Measurements from ENCODE around the gene MYO10. TPM values are rescaled to one million over a fixed set of nuclear protein-coding genes. Genes with fewer than 3 reads are reported as not detected.
"Not testable (repeated sequence)": the region's sequence is repeated elsewhere in the genome, so short reads cannot be mapped to it uniquely, and the experiment has no call there.

MYO10 gene
- total RNA-seq, 3 donors from 2014 or later, result 0.18 to 0.54 (median 0.40) TPM

DNA sequence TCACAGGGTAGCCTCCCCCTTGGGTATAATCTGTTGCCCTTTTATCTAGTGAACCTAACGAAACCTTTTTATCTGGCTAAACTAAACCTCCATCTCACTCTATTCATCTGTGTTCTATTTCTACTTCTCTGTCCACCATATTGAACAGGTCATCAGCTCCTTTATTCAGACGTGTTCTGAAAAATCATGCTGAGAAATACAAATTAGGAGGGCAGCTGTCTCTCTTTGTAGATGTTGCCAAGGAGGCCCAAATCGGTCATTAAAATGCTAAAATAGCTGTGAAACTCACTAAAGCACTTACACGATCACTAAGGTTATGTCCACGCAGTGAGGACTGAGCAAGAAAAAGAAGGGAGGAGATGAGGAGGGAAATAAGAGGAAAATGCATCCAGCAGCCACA is 203.7 kb downstream of the MYO10 start:
- peaks cover 6% of the 10 kb centered on the region for H3K27me3 Mint-ChIP-seq (ENCODE audit: low read depth)
- H3K9me3 Mint-ChIP-seq, result no peaks in the 10 kb centered on the region
- H3K36me3 Mint-ChIP-seq (ENCODE audit: insufficient read depth), result no peaks in the 10 kb centered on the region
- ATAC-seq (no peak), DNase-seq (no peak)
- H3K4me3 Mint-ChIP-seq, result no peak overlapping the region
- no peaks in the 10 kb centered on the region for H3K4me1 Mint-ChIP-seq (ENCODE audit: low read depth)

DNA sequence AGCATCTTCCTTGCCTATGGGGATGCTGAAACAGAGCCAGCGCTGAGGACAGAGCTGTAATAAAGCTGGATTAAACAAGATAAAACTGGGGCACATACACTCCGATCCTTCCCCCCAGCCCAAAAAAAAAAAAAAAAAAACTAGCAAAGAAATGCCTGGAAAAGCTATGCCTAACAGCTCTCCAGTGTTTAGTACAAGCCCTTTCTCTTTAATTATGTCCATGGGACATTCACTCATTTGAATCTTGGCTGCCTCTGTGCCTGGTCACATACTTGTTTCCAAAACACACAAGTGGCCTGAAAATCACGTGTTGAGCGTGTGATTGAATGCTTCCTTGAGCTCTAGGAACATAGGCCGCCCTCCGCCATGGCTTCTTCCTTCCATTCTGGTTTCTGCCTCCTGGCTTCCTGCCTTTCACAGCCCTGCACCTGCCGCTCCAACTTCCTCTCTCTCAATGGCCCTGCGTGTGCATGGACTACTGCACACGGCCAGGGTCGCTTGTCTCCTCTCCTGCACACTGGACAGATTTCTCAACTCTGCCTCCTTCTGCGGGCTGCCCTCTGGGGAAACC is 208.2 kb downstream of the MYO10 start:
- Mint-ChIP-seq H3K27me3 (ENCODE audit: low read depth) (no peaks in the 10 kb centered on the region), H3K4me1 (ENCODE audit: low read depth) (peaks cover 10% of the 10 kb centered on the region), H3K9me3 (peaks cover 5% of the 10 kb centered on the region), H3K36me3 (ENCODE audit: insufficient read depth) (no peaks in the 10 kb centered on the region), H3K4me3 (no peak overlapping the region)
- DNase-seq (no peak), ATAC-seq (no peak)

DNA sequence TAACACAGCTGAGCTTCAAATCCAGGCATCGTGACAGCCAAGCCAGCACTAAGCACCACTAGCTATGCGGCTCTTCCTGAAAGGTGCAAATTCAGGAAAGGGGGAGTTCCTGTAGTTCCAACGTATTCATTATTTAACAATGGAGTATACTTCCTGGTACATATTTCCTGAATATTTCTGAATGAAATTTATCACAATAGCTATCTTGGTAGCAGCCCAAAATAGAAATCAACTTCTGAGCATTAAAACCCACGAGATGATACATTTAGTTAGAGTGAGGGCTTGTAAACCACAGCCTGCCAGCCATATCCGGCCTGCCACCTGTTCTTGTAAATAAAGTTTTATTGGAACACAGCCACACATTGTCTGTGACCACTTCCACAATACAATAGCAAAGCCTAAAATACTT is 209.5 kb downstream of the MYO10 start:
- ATAC-seq (no peak), DNase-seq (no peak)
- peaks cover 10% of the 10 kb centered on the region for H3K4me1 Mint-ChIP-seq (ENCODE audit: low read depth)
- H3K4me3 Mint-ChIP-seq, result no peak overlapping the region
- no peaks in the 10 kb centered on the region for H3K27me3 Mint-ChIP-seq (ENCODE audit: low read depth)
- H3K9me3 Mint-ChIP-seq, result peaks cover 5% of the 10 kb centered on the region
- no peaks in the 10 kb centered on the region for H3K36me3 Mint-ChIP-seq (ENCODE audit: insufficient read depth)

DNA sequence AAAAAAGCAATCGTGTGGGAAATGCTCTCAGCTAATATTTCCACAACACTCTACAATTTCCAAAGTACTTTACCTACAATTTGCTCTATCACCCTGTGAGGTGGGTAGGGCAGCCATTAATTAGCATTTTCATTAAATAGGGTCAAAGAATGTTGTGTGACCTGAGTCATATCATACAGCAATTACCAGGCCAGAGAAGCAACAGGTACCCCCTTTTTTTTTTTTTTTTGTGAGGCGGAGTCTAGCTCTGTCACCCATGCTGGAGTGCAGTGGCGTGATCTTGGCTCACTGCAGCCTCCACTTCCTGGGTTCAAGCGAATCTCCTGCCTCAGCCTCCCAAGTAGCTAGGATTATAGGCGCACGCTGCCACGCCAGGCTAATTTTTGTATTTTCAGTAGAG is 210.5 kb downstream of the MYO10 start:
- Mint-ChIP-seq H3K9me3 (peaks cover 5% of the 10 kb centered on the region), H3K4me3 (no peak overlapping the region), H3K4me1 (ENCODE audit: low read depth) (peaks cover 10% of the 10 kb centered on the region), H3K36me3 (ENCODE audit: insufficient read depth) (no peaks in the 10 kb centered on the region), H3K27me3 (ENCODE audit: low read depth) (no peaks in the 10 kb centered on the region)
- no peak for ATAC-seq
- DNase-seq, result no peak

DNA sequence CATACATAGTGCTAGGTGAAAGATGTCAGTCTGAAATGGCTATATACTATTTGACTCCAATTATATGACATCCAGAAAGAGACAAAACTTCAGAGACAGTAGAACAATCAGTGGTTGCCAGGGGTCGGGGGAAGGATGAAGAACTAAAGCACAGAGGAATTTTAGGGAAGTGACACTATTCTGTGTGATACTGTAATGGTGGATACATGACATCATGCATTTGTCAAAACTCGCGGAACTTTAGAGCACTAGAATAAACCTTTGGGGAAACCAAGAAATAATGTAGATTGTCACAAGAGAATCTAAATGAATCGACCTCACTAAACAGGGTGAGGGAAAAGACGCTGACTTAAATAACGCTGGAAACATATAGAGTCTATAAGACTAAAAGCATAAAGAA is 212.3 kb downstream of the MYO10 start:
- DNase-seq, result no peak
- ATAC-seq, result no peak
- Mint-ChIP-seq H3K36me3 (ENCODE audit: insufficient read depth) (no peaks in the 10 kb centered on the region), H3K4me1 (ENCODE audit: low read depth) (peaks cover 10% of the 10 kb centered on the region), H3K9me3 (peaks cover 5% of the 10 kb centered on the region), H3K4me3 (no peak overlapping the region), H3K27me3 (ENCODE audit: low read depth) (no peaks in the 10 kb centered on the region)

DNA sequence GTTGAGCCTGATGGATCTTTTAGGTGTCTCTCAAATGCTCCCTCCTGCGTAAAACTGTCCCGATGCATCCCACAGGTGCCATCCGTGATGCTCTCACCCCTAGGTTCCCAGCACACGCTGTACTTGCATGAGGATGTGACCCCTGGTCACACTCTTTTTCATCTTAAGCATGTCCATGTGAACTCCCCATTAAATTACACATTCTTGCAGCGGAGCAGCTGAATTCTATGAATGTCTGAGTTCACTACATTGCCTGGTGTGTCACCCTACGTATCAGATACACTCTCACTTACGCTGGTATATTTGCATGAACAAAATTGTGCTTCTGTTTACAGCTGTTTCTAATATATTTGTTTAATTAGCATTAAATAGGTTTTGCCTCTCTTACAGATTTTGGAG is 214.0 kb downstream of the MYO10 start:
- ATAC-seq, result no peak
- no peaks in the 10 kb centered on the region for H3K27me3 Mint-ChIP-seq (ENCODE audit: low read depth)

DNA sequence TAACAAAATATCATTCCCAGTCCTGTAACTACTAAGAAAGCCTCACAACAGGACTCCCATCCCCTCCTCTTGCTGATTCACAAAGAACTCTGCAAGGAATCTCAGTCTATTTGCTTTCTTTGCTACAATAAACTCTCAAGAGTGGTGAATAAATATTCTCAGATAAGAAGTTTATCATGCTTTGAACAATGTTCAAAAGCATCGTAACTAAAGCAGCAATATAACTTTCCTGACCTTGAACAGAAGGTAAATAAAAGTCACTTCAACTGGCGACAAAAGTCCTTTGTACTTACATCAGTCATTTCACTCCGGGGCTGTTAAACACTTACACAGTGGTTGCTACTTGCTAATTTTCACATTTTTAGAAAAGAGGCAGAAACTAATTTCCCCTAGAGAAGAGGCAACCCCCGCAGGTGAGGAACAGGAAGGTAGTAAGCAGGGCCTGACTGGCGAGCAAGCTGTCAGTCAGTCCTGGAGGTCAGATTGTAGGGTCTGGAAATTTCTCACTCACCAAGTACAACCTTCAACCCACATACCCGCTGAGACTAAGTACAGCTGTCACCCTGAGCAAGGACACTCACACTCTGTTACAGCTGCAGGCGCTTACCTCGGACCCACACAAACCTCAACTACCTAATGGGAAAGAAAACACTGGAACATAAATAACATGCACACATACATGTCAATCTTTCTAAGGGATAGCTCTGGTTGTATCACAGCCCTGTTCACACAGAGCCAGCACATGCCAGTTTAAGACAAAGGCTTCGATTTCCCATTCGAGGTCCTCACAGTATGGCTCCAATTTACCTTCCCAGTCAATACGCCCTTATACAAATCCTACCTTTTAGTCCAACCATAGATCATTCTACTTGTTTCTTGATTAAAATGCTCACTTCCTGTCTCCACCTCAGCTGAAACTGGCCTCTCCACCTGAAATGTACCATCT is 214.7 kb downstream of the MYO10 start:
- H3K36me3 Mint-ChIP-seq (ENCODE audit: insufficient read depth), result no peaks in the 10 kb centered on the region
- H3K4me3 Mint-ChIP-seq, result no peak overlapping the region
- peaks cover 5% of the 10 kb centered on the region for H3K9me3 Mint-ChIP-seq
- no peak for ATAC-seq
- no peaks in the 10 kb centered on the region for H3K27me3 Mint-ChIP-seq (ENCODE audit: low read depth)
- peaks cover 5% of the 10 kb centered on the region for H3K4me1 Mint-ChIP-seq (ENCODE audit: low read depth)
- DNase-seq, result no peak

More for the DNA sequence above, 214.0 kb downstream of the MYO10 start:
- peaks cover 5% of the 10 kb centered on the region for H3K9me3 Mint-ChIP-seq
- DNase-seq, result no peak
- H3K36me3 Mint-ChIP-seq (ENCODE audit: insufficient read depth), result no peaks in the 10 kb centered on the region
- H3K4me3 Mint-ChIP-seq, result no peak overlapping the region
- peaks cover 10% of the 10 kb centered on the region for H3K4me1 Mint-ChIP-seq (ENCODE audit: low read depth)

DNA sequence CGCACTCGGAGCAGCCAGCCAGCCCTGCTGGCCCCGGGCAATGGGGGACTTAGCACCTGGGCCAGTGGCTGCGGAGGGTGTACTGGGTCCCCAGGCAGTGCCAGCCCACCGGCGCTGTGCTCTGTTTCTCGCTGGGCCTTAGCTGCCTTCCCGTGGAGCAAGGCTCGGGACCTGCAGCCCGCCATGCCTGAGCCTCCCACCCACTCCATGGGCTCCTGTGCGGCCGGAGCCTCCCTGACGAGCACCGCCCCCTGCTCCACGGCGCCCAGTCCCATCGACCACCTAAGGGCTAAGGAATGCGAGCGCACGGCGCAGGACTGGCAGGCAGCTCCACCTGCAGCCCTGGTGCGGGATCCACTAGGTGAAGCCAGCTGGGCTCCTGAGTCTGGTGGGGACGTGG is 218.1 kb downstream of the MYO10 start:
- not testable (repeated sequence) for DNase-seq; ATAC-seq; H3K36me3 Mint-ChIP-seq (ENCODE audit: insufficient read depth); H3K4me1 Mint-ChIP-seq (ENCODE audit: low read depth); H3K4me3 Mint-ChIP-seq; H3K9me3 Mint-ChIP-seq; H3K27me3 Mint-ChIP-seq (ENCODE audit: low read depth)

DNA sequence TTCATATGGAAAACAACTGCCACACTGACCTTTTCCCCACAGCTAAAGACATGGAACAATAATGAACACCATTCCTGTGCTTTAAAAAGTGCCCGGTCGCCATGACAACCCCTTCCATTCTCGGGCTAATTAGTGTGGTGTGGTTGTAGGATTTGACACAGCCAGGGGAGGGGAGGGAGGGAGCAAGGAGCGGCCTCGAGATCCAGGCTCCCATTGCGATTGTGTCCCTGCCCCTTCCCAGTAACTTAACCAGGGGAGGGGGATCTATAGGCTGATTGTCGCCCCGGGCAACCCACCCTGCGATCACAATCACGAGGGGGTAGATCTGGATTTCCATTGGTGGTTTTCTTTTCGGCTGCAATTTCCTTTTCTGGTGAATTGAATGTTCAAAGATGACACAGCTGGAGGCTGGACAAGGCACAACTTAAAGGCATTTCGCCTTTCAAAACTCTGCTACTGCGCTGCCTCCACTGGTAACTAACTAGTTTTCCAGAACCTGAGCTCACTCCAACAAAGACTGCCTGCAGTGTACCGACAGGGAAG is 222.6 kb downstream of the MYO10 start:
- Mint-ChIP-seq H3K36me3 (ENCODE audit: insufficient read depth) (no peaks in the 10 kb centered on the region), H3K27me3 (ENCODE audit: low read depth) (peaks cover 9% of the 10 kb centered on the region)

DNA sequence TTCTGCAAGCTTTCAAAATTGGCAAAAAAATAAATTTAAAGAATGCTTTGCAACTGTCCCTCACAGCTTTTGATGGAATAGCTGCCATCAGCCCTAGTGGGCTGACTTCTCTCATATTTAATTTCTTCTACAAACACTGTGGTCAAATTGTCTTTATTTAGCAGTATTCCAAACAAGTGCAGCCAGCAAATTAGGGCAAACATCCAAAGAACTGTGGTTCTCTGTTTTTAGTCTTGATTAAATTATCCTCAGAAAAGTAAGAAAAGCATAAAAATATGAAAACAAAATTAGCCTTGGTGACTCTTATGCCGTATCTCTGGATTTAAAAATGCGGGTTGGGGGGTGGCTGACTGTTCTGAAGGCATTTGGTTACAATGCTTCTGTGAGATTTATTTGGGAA is 223.5 kb downstream of the MYO10 start:
- ATAC-seq (no peak), DNase-seq (no peak)
- Mint-ChIP-seq H3K4me1 (ENCODE audit: low read depth) (peaks cover 4% of the 10 kb centered on the region), H3K9me3 (no peaks in the 10 kb centered on the region), H3K27me3 (ENCODE audit: low read depth) (peaks cover 9% of the 10 kb centered on the region), H3K36me3 (ENCODE audit: insufficient read depth) (no peaks in the 10 kb centered on the region), H3K4me3 (no peak overlapping the region)

More for the DNA sequence above, 222.6 kb downstream of the MYO10 start:
- DNase-seq, result no peak
- H3K9me3 Mint-ChIP-seq, result no peaks in the 10 kb centered on the region
- no peak overlapping the region for H3K4me3 Mint-ChIP-seq
- no peak for ATAC-seq
- peaks cover 4% of the 10 kb centered on the region for H3K4me1 Mint-ChIP-seq (ENCODE audit: low read depth)

DNA sequence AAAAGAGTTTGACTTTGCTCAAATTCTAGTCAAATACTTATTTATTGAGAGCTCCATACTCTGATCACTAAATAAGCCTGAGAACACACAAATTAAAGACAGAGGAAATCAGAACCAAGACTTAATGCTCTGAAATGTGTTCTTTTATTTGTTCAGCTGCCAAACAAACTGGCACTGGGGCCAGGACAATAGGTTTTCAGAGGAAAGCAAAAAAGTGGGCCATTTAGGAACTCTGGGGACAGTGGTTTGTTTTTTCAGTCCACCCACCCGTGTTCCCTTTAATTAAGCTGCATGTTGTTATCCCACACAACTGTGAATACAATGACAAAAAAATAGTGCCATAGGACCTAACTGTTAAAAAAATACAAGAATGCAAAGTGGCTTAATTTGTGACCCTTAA is 223.9 kb downstream of the MYO10 start:
- H3K9me3 Mint-ChIP-seq, result no peaks in the 10 kb centered on the region
- no peak for DNase-seq
- H3K4me1 Mint-ChIP-seq (ENCODE audit: low read depth), result peaks cover 4% of the 10 kb centered on the region
- no peak for ATAC-seq
- no peaks in the 10 kb centered on the region for H3K36me3 Mint-ChIP-seq (ENCODE audit: insufficient read depth)
- H3K4me3 Mint-ChIP-seq, result no peak overlapping the region
- H3K27me3 Mint-ChIP-seq (ENCODE audit: low read depth), result peaks cover 9% of the 10 kb centered on the region

DNA sequence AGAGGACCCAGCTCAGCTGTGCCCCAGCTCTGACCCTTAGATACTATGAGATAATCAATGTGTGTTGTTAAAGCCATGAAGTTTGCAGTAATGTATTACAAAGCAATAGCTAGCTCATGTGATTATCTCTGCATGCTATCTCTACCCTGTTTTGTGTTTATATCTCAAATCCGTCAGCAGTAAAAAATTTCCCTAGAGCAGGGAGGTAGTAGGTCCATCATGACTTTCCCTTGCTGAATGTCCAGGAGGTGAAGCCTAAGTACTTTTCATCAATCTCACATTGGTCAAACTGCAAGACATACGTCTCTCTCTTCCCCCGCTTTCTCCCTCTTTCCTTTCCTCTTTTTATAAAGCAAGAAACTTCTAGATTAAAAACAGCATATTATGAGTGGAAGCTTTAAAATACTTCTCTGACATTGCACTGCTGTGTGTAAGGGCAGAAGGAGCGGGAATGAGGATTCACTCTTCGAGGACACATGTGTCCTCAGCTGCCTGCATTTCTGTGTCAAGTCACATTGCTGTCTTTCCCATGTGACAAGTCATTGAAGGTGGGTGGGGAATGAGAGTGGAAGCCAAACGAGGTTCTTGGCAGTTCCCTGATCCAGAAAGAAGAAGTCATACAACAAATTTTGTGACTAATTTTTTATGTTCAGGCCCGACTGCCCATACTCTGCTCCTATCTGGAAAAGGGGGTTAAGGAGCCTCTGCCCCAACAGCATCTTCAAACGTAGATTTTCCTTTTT is 226.2 kb downstream of the MYO10 start:
- no peak overlapping the region for H3K4me3 Mint-ChIP-seq

DNA sequence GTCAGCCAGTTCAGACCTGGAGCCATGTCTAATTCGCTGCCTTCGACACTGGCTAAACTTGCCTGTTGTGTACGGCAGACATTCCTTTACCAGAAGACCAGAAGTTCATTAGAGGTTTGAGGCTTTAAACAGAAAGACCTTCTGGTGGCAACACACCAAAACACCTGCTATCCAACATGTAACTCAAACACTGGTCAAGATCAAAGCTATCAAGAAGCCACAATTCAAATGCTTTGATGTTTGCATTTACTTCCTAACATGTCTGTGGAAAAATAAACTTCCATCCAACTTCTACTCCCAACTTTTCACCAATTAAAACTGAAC is 228.3 kb downstream of the MYO10 start:
- Mint-ChIP-seq H3K4me3 (no peak overlapping the region), H3K4me1 (ENCODE audit: low read depth) (no peaks in the 10 kb centered on the region), H3K27me3 (ENCODE audit: low read depth) (peaks cover 6% of the 10 kb centered on the region), H3K36me3 (ENCODE audit: insufficient read depth) (no peaks in the 10 kb centered on the region), H3K9me3 (no peaks in the 10 kb centered on the region)
- DNase-seq, result no peak
- ATAC-seq, result no peak

More for the DNA sequence above, 226.2 kb downstream of the MYO10 start:
- ATAC-seq (no peak), DNase-seq (no peak)
- no peaks in the 10 kb centered on the region for H3K9me3 Mint-ChIP-seq
- peaks cover 4% of the 10 kb centered on the region for H3K4me1 Mint-ChIP-seq (ENCODE audit: low read depth)
- H3K36me3 Mint-ChIP-seq (ENCODE audit: insufficient read depth), result no peaks in the 10 kb centered on the region
- H3K27me3 Mint-ChIP-seq (ENCODE audit: low read depth), result peaks cover 9% of the 10 kb centered on the region

DNA sequence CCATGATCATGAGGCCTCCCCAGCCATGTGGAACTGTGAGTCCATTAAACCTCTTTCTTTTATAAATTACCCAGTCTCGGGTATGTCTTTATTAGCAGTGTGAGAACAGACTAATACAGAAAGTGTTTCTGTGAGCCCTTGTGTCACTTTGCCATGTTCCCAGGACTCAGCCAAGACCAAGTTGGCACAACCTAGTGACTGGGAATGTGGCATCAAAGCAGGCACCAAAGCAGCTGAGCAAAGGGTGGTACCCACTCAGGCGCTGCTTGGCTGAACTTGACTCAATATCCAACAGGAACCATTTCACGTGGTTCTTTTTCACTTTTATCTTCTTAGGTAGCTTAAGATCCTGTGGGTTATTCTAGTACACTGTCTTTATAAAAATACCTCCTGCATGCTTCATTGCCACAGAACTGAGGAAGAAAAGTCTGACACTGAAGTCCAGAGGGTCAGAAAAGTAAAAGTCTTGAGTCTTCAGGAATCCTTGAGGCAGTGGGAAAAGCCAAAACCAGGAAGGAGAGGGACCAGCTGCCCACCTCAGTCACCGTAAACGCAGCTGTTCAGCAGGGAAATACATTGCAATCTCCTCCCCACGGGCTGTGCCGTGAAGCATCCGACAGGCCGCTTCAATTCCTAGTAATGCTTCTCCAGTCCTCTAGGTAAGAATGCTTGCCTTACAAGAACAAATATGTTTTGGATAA is 228.8 kb downstream of the MYO10 start:
- no peaks in the 10 kb centered on the region for H3K9me3 Mint-ChIP-seq

More for the DNA sequence above, 228.8 kb downstream of the MYO10 start:
- H3K36me3 Mint-ChIP-seq (ENCODE audit: insufficient read depth), result no peaks in the 10 kb centered on the region
- peaks cover 5% of the 10 kb centered on the region for H3K27me3 Mint-ChIP-seq (ENCODE audit: low read depth)
- no peaks in the 10 kb centered on the region for H3K4me1 Mint-ChIP-seq (ENCODE audit: low read depth)
- ATAC-seq (no peak), DNase-seq (no peak)
- H3K4me3 Mint-ChIP-seq, result no peak overlapping the region
